ENCODE data around the gene MED15. TPM values are rescaled to one million over a fixed set of nuclear protein-coding genes. Genes with fewer than 3 reads are reported as not detected.

Gene MED15
- total and polyA plus RNA-seq, 12 donors, result 22.5 to 203 (median 82.2) TPM

- Histone ChIP-seq H3K36me3 (replicated peaks in 1 of 2) (no peaks in the 10 kb centered on the region), H3K4me1 (replicated peaks in 1 of 2) (no peaks in the 10 kb centered on the region), H3K9me3 (replicated peaks in 1 of 3) (no peaks in the 10 kb centered on the region), H3K4me3 (no peak overlapping the region), H3K27ac (no peak overlapping the region), H3K27me3 (no peaks in the 10 kb centered on the region)
- DNase-seq, result no peak
- intact Hi-C loops (cut with DNase I), result loop anchor here in 1 of 2 donors (10.0 kb wide), 1 partner anchor 92 kb away; no protein-coding TSS in a partner anchor
- TF ChIP-seq CTCF (IDR thresholded peaks at IDR 0.05) (no peak), POLR2A (IDR thresholded peaks at IDR 0.05) (no peak)
- 77 to 100% (median 83%) methylated on average over 1 to 8 of the region's 8 CpGs for WGBS, 4 donors
These were observed 95.3 kb downstream of the MED15 start for GRCh38 chr22:20602609-20603164.

- Histone ChIP-seq H3K27me3 (no peaks in the 10 kb centered on the region), H3K9me3 (replicated peaks in 1 of 3) (no peaks in the 10 kb centered on the region), H3K36me3 (replicated peaks in 1 of 2) (no peaks in the 10 kb centered on the region), H3K4me3 (no peak overlapping the region), H3K27ac (no peak overlapping the region), H3K4me1 (replicated peaks in 1 of 2) (no peaks in the 10 kb centered on the region)
- 79 to 92% (median 85%) methylated on average over 9 to 23 of the region's 23 CpGs for WGBS, 4 donors
- intact Hi-C loops (cut with DNase I), result loop anchor here in 1 of 2 donors (10.0 kb wide), 1 partner anchor 91 kb away; no protein-coding TSS in a partner anchor
- no peak for DNase-seq
- TF ChIP-seq CTCF (IDR thresholded peaks at IDR 0.05), result no peak
- TF ChIP-seq POLR2A (IDR thresholded peaks at IDR 0.05), result no peak
These were observed 96.8 kb downstream of the MED15 start for GRCh38 chr22:20604092-20604747.

DNA sequence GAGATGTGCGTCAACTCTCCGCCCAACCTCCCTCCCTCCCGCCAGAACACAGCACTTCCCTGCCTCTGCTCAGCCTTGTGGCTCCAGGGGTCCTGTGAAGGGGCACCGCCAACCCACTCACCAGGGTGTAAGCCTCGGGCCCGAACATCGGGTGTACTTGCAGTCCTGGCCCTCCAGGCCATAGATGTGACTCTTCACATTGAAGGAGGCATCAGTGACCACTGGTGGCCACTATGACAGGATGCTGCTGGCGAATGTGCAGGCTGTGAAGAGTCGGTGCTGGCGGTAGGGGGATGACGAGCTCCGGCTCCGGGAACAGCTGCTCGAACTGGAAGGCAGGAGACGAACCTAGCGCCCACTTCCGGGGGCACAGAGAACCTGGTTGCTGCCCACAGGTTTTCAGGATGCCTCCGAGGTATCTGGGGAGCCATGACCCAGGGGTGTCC is 97.4 kb downstream of the MED15 start:
- intact Hi-C loops (cut with DNase I), result loop anchor here in 1 of 2 donors (10.0 kb wide), 1 partner anchor 90 kb away; no protein-coding TSS in a partner anchor
- 85 to 89% (median 87%) methylated on average over 16 to 18 of the region's 18 CpGs for WGBS, 4 donors
- TF ChIP-seq POLR2A (IDR thresholded peaks at IDR 0.05), result no peak
- no peak for TF ChIP-seq CTCF (IDR thresholded peaks at IDR 0.05)

DNA sequence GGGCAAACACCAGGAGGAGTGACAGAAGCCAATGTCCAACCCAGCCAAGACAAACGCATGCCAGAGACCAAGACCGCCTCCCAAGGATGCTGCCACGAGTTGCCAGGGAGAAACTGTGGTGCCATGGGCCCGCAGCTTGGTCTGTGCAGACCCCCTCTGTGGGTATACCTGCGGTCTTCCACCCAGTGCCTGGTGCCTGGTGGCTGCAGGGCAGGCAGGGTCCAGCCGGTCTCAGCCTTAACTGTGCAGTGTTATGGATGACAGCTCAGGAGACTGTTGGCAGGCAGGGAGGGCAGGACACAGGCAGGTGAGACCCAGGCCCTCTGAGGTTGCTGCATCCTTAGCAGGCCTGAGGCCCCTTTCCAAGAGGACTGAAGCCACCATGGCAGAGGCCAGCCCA is 97.9 kb downstream of the MED15 start:
- 84 to 88% methylated on average over 6 of the region's 6 CpGs; no CpG with 5 or more reads in 2 of the 4 donors for WGBS, 4 donors
- no peaks in the 10 kb centered on the region for H3K9me3 ChIP-seq (replicated peaks in 1 of 3)
- no peaks in the 10 kb centered on the region for H3K4me1 ChIP-seq (replicated peaks in 1 of 2)
- no peaks in the 10 kb centered on the region for H3K27me3 ChIP-seq
- DNase-seq, result no peak
- H3K36me3 ChIP-seq (replicated peaks in 1 of 2), result no peaks in the 10 kb centered on the region
- no peak overlapping the region for H3K4me3 ChIP-seq
- intact Hi-C loops (cut with DNase I), result loop anchor here in 1 of 2 donors (10.0 kb wide), 1 partner anchor 89 kb away; no protein-coding TSS in a partner anchor
- TF ChIP-seq POLR2A (IDR thresholded peaks at IDR 0.05) (no peak), CTCF (IDR thresholded peaks at IDR 0.05) (no peak)
- H3K27ac ChIP-seq, result no peak overlapping the region

More for the DNA sequence above, 97.4 kb downstream of the MED15 start:
- H3K4me1 ChIP-seq (replicated peaks in 1 of 2), result no peaks in the 10 kb centered on the region
- DNase-seq, result no peak
- H3K27ac ChIP-seq, result no peak overlapping the region
- no peak overlapping the region for H3K4me3 ChIP-seq
- H3K9me3 ChIP-seq (replicated peaks in 1 of 3), result no peaks in the 10 kb centered on the region
- no peaks in the 10 kb centered on the region for H3K27me3 ChIP-seq
- no peaks in the 10 kb centered on the region for H3K36me3 ChIP-seq (replicated peaks in 1 of 2)
